Keratinocyte (primary cell): Measurements from ENCODE around the gene CCDC157. TPM values are rescaled to one million over a fixed set of nuclear protein-coding genes. Genes with fewer than 3 reads are reported as not detected.

Experiments
- DNase-seq: peaks from one replicate; pipeline ENCODE4 v3.0.0-alpha.2; 2011; ENCODE audit warnings: low read depth, missing footprints, low spot score
- FAIRE-seq: peaks from 2 replicates; lab custom pipeline; 2011; peaks lifted over from hg19 to GRCh38; lab: Jason Lieb, UNC
- H2AFZ ChIP-seq: 2 replicates; pipeline ENCODE4 v1.6.0; 2012; ENCODE audit warnings: low read length, control low read depth, inconsistent platforms; ENCODE audit not compliant: control insufficient read depth
- H3K27ac ChIP-seq: 2 replicates; pipeline ENCODE4 v1.5.1; 2011; ENCODE audit warnings: low read length; ENCODE audit not compliant: control insufficient read depth, insufficient read depth
- H3K27me3 ChIP-seq: 3 replicates; pipeline ENCODE4 v1.6.0; 2011; ENCODE audit warnings: low read length; ENCODE audit not compliant: control insufficient read depth, insufficient read depth; ENCODE audit errors: extremely low read depth
- H3K36me3 ChIP-seq, 2 experiments: 2 replicates in 1 of 2; 3 replicates in 1 of 2; pipeline ENCODE4 v1.5.1; 2011; ENCODE audit warnings: low read length in 2 of 2, mild to moderate bottlenecking in 1 of 2; ENCODE audit not compliant: control insufficient read depth in 2 of 2, insufficient read depth in 2 of 2; ENCODE audit errors: extremely low read depth in 1 of 2
- H3K4me1 ChIP-seq: 3 replicates; pipeline ENCODE4 v1.5.1; 2011; ENCODE audit warnings: low read length; ENCODE audit not compliant: control insufficient read depth, insufficient read depth; ENCODE audit errors: extremely low read depth
- H3K4me2 ChIP-seq: 3 replicates; pipeline ENCODE4 v1.6.0; 2011; ENCODE audit warnings: low read depth, low read length; ENCODE audit not compliant: control insufficient read depth, insufficient read depth; ENCODE audit errors: extremely low read depth
- H3K4me3 ChIP-seq, 3 experiments: fragments of 200-600 bp in 1 of 3; sonication (generic) in 1 of 3; 2 replicates in 2 of 3; 3 replicates in 1 of 3; pipeline ENCODE4 v1.5.1; 2011 to 2016; ENCODE audit warnings: low read length in 3 of 3, mild to moderate bottlenecking in 3 of 3, control low read depth in 2 of 3, inconsistent platforms in 1 of 3, low read depth in 1 of 3, mixed read lengths in 1 of 3, mixed run types in 1 of 3, moderate library complexity in 1 of 3; ENCODE audit not compliant: control insufficient read depth in 2 of 3, insufficient read depth in 2 of 3; ENCODE audit errors: extremely low read depth in 1 of 3
- H3K79me2 ChIP-seq: 2 replicates; pipeline ENCODE4 v1.6.0; 2012; ENCODE audit warnings: low read length; ENCODE audit not compliant: control insufficient read depth, insufficient read depth
- H3K9ac ChIP-seq: 3 replicates; pipeline ENCODE4 v1.6.0; 2011; ENCODE audit warnings: low read length; ENCODE audit not compliant: control insufficient read depth, insufficient read depth; ENCODE audit errors: extremely low read depth
- H3K9me1 ChIP-seq: 3 replicates; pipeline ENCODE4 v1.6.0; 2011; ENCODE audit warnings: low read length; ENCODE audit not compliant: control insufficient read depth, insufficient read depth; ENCODE audit errors: extremely low read depth
- H3K9me3 ChIP-seq: 2 replicates; pipeline ENCODE4 v1.5.1; 2012; ENCODE audit warnings: low read depth, low read length; ENCODE audit not compliant: control insufficient read depth
- H4K20me1 ChIP-seq: 3 replicates; pipeline ENCODE4 v1.6.0; 2011; ENCODE audit warnings: low read length; ENCODE audit not compliant: control insufficient read depth, insufficient read depth; ENCODE audit errors: extremely low read depth
- CTCF ChIP-seq, 3 experiments: IDR thresholded peaks in 1 of 3; conservative IDR thresholded peaks in 1 of 3; optimal IDR thresholded peaks in 1 of 3; 2 replicates in 2 of 3; 3 replicates in 1 of 3; pipeline versions ENCODE3 to v1.5.1; 2011; ENCODE audit warnings: low read length in 3 of 3, mild to moderate bottlenecking in 3 of 3, moderate library complexity in 2 of 3, control low read depth in 1 of 3, inconsistent platforms in 1 of 3; ENCODE audit not compliant: insufficient read depth in 2 of 3; ENCODE audit errors: extremely low read depth in 1 of 3
- EZH2 ChIP-seq: IDR thresholded peaks from one replicate; pipeline ENCODE4 v1.6.1; 2012; ENCODE audit warnings: inconsistent platforms, mild to moderate bottlenecking, low read length, moderate library complexity
- dilution Hi-C: fragments of 300-500 bp; cut with MboI; formaldehyde crosslinking; loops from one replicate; pipeline ENCODE4 v1.7.0; 2020; ENCODE audit warnings: low sequenced_read_pairs; ENCODE audit not compliant: extremely low pct_ligation_motif_present
- polyA plus RNA-seq, 5 experiments: library from polyadenylated mRNA; depleted of rRNA in 3 of 5; stranded (reverse) in 3 of 5; stranded (forward) in 1 of 5; unstranded in 1 of 5; fragments of >200 nt; gene quantifications; 1 replicate in 1 of 5; 2 replicates in 3 of 5; 3 replicates in 1 of 5; pipeline versions ENCODE4 v1.2.1 to v1.2.3, GENCODE V29; 2011 to 2012; ENCODE audit warnings: missing spikeins in 2 of 5, low read depth in 1 of 5, low replicate concordance in 1 of 5

Gene CCDC157
- polyA plus RNA-seq, 1 donor (not counting 4 experiments of a cell fraction or from before 2014, with no cell fraction given): 1.3 TPM

DNA sequence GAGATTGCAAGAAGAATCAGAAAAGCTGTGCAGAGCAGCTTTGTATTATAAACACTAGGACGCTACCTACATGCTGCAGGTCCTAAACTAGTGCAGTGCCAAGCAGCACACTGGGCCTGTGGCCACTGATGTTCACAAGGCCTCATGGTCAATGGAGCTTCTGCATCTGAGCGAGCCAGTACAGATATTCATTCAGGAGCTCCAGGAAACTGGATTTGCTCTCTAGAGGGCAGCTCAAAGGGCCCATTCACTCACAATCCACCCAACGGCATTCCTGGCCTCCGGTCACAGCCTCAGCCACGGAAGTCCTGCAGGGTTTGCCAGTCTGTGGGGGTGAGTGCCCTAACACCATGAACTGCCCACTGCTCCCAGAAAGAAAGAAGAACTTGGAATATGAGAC, 24.3 kb upstream of the CCDC157 start:
- no peak for TF ChIP-seq CTCF (optimal IDR thresholded peaks at IDR 0.05 in 1 of 3, IDR thresholded peaks at IDR 0.05 in 1 of 3, conservative IDR thresholded peaks at IDR 0.05 in 1 of 3; ENCODE audit: extremely low read depth in 1 of 3, insufficient read depth in 2 of 3, low read length in 3 of 3)
- TF ChIP-seq EZH2: no peak
- no peaks in the 10 kb centered on the region for H4K20me1 ChIP-seq
- H3K27ac ChIP-seq: no peak overlapping the region
- no peak overlapping the region for H3K4me3 ChIP-seq
- no peaks in the 10 kb centered on the region for H3K27me3 ChIP-seq
- peaks cover 9% of the 10 kb centered on the region for H3K4me1 ChIP-seq
- H3K9ac ChIP-seq: no peak overlapping the region
- H3K9me1 ChIP-seq: no peaks in the 10 kb centered on the region
- H3K36me3 ChIP-seq: peaks cover 32 to 47% of the 10 kb centered on the region in 2 experiments
- no peaks in the 10 kb centered on the region for H3K9me3 ChIP-seq
- H3K4me2 ChIP-seq: no peak overlapping the region
- FAIRE-seq: no peak
- DNase-seq: no peak
- H3K79me2 ChIP-seq: no peaks in the 10 kb centered on the region
- dilution Hi-C loops: no loop called here
- H2AFZ ChIP-seq: no peak overlapping the region

DNA sequence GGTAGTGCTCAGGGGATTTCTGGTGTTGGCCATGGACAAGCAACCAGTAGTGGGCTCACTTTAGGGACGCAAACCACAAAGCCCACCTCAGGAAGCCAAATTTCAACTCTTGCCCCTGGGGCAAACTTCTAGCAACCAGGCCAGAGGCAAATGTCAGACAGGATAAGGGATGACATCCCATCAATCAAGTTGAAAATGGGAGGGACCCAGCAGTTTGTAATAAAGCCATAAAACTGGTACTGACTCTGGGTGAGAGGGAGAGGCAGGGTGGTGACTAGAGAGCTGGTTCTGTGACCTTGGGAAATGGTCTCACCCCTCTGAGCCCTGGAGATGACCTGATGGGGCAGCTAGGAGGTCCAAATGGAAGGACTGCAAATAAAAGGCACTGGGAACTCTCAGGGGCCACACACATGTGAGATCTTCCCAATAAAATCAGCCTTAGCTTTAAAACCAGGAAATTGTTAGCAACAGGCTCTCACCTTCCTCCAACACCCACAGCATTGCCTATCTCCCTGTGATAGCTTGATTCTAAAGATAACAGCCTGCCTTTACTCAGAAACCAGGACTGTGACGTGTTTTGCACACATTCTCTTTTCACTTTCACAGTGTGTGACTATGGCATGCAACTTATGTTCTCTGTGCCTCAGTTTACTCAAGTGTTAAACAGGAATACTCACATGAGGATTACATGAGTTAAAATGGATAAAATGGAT, 23.7 kb upstream of the CCDC157 start:
- Histone ChIP-seq H3K9me3 (no peaks in the 10 kb centered on the region), H3K27me3 (no peaks in the 10 kb centered on the region), H3K4me1 (peaks cover 3% of the 10 kb centered on the region), H3K4me3 (no peak overlapping the region), H3K36me3 (peaks cover 35 to 47% of the 10 kb centered on the region in 2 experiments), H3K79me2 (no peaks in the 10 kb centered on the region), H3K27ac (no peak overlapping the region), H3K9ac (no peak overlapping the region), H4K20me1 (no peaks in the 10 kb centered on the region), H3K9me1 (no peaks in the 10 kb centered on the region), H2AFZ (no peak overlapping the region), H3K4me2 (no peak overlapping the region)
- dilution Hi-C loops: no loop called here
- FAIRE-seq (no peak), DNase-seq (no peak)
- TF ChIP-seq CTCF (optimal IDR thresholded peaks at IDR 0.05 in 1 of 3, IDR thresholded peaks at IDR 0.05 in 1 of 3, conservative IDR thresholded peaks at IDR 0.05 in 1 of 3; ENCODE audit: extremely low read depth in 1 of 3, insufficient read depth in 2 of 3, low read length in 3 of 3) (no peak), EZH2 (no peak)
